ENCODE results near the gene ATG14.

- no peak for TF ChIP-seq CTCF (conservative IDR thresholded peaks at IDR 0.05; ENCODE audit: low read depth in 2 of 2)
- TF ChIP-seq EZH2 (IDR thresholded peaks at IDR 0.05; ENCODE audit: low read depth, unreplicated experiment) = no peak
- no peak for TF ChIP-seq POLR2AphosphoS5 (IDR thresholded peaks at IDR 0.05; ENCODE audit: low read depth)
- TF ChIP-seq EZH2phosphoT487 (IDR thresholded peaks at IDR 0.05; ENCODE audit: unreplicated experiment) = no peak
- no peak for TF ChIP-seq JUNB (IDR thresholded peaks at IDR 0.05; ENCODE audit: unreplicated experiment)
- no peak for TF ChIP-seq CREB1 (CRISPR knock-in tag; IDR thresholded peaks at IDR 0.05; ENCODE audit: low read depth)
- TF ChIP-seq ZNF114 (CRISPR knock-in tag; IDR thresholded peaks at IDR 0.05) = no peak
- no peak for TF ChIP-seq NANOG (IDR thresholded peaks at IDR 0.05; ENCODE audit: borderline replicate concordance)
These were observed 71.1 kb downstream of the ATG14 start for GRCh38 chr14:55340482-55340881.

Measured in GM23338 (cell line).